ENCODE data around the gene BBOX1. TPM values are rescaled to one million over a fixed set of nuclear protein-coding genes. Genes with fewer than 3 reads are reported as not detected.
"Not testable (repeated sequence)": the region's sequence is repeated elsewhere in the genome, so short reads cannot be mapped to it uniquely, and the experiment has no call there.

BBOX1 gene
- total RNA-seq, 1 experiment from 2014 or later = not detected

- DNase-seq (ENCODE audit: low spot score) = peak; percentile 39
These were observed 84.1 kb downstream of the BBOX1 start for GRCh38 chr11:27124514-27125264.

GRCh38 chr11:27129686-27130085 lies 89.1 kb downstream of the BBOX1 start:
- DNase-seq (ENCODE audit: low spot score) = no peak

DNA sequence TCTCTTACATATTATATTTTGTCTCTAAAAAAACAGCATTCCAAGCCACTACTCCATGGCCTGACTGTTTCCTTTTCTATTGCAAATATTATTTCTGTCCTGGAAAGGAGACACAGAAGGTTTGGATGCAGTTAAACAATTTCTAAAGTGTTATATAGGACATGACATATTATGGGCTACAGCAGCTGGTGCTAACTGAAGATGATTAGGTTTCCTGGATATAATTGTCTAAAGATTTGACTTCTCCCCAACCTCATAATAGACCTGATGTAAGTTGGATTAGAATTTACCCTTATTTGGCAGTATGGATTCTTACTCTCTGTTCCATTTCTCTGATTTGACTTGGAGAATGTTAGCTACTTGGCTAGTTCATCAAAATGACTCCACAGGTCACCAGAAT lies 90.2 kb downstream of the BBOX1 start:
- DNase-seq (ENCODE audit: low spot score) = no peak

DNA sequence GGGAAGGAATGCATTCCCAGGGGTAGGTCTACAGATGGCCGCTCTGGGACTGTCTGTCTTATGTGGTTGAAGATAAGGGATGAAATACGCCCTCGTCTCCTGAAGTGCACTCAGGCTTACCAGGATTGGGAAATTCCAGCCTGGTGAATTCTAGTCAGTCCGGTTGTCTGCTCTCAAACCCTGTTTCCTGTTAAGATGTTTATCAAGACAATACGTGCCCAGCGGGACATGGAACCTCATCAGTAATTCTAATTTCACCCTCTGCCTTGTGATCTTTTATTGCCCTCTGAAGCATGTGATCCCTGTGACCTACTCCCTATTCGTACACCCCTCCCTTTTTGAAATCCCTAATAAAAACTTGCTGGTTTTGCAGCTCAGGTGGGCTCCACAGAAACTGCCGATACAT lies 95.3 kb downstream of the BBOX1 start:
- DNase-seq (ENCODE audit: low spot score) = not testable (repeated sequence)

DNA sequence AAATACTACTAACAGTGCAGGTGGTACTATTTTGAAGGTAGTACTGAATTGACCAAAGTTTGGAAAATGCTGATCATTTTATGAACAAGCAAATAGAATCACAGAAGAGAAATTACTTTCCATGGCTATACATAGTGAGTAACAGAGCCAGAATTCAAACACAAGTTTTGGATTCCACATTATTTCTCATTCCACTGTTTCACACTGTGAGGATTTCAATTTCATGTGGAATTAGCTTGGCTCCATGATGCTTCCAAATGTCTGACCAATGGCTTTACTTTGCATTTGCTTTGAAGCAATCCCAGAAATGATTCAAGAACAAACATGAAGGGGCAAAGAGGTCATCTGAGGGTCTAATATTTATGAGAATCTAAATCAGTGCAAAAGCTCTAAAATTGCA lies 98.1 kb downstream of the BBOX1 start:
- DNase-seq (ENCODE audit: low spot score) = no peak

GRCh38 chr11:27139742-27140367 lies 99.2 kb downstream of the BBOX1 start:
- no peak for DNase-seq (ENCODE audit: low spot score)

DNA sequence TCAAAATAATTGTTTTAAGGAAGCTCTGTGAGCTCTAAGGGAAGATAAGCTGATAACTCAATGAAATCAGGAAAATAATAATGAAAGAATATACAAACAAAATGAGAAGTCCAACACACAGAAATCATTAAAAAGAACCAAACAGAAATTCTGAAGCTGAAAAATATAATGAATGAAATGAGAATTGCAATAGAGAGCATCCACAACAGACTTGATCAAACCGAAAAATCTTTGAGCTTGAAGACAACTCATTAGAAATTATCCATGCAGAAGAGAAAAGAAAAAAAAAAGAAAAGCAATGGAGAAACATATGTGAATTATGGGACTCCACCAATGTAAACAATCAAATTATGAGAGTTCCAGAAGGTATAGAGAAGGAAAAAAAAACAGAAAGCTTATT lies 101.0 kb downstream of the BBOX1 start:
- DNase-seq (ENCODE audit: low spot score) = no peak

DNA sequence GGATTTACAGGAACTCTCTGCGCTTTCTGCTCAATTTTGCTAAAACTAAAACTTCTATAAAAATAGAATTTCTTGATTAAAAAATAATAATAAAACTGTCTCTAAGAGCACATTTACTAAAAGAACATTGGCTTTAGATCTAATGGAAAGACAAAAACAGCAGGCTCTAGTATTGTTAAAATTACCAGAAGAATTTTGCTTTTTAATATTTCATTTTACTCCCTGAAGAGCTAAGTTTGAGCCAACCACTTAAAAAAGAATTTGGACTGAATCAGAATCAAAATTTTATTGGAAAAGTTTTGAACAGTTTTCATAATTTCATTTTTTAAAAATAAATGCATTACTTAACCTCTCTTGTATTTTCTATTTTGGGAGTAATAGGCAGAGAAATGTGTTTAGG lies 107.3 kb downstream of the BBOX1 start:
- no peak for DNase-seq (ENCODE audit: low spot score)

GRCh38 chr11:27148506-27148905 lies 107.9 kb downstream of the BBOX1 start:
- DNase-seq (ENCODE audit: low spot score) = no peak

- no peak for DNase-seq (ENCODE audit: low spot score)
These were observed 109.5 kb downstream of the BBOX1 start for GRCh38 chr11:27150098-27150497.

- no peak for DNase-seq (ENCODE audit: low spot score)
These were observed 112.5 kb downstream of the BBOX1 start for GRCh38 chr11:27153136-27153535.

- peak; percentile 85 for DNase-seq (ENCODE audit: low spot score)
These were observed 118.1 kb downstream of the BBOX1 start for GRCh38 chr11:27158456-27159334.

DNA sequence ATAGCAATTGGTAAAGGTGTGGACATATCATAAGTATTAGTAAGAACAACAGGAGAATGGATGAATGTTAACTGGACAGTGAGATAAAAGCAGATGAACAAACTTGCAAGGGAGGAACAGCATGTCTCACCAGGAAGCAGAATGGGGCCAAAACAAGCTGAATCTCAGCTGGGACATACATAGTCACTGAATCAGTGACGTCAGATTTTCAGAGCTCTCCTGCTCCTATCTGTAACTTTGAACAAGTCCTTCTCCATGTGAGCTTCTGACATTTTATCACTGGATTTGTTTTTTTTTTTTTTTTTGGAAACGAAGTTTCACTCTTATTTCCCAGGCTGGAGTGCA lies 118.7 kb downstream of the BBOX1 start:
- DNase-seq (ENCODE audit: low spot score) = no peak

DNA sequence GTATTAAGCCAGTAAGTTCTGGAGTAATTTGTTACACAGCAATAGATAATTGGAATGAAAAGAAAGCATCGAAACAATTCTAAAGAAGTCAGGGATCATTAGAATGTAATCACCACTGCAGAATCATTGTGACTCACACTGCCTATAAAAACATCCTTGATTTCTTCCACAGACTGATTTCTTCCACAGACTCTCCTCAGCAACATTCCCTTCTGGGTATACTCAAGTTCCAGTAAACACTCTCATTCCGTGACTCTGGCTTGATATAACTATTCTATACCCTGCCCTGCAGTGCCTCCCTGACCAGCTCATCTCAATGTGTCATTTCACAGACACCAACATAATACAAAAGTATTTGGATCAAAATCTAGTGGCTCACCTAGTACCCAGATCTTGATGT lies 120.5 kb downstream of the BBOX1 start:
- no peak for DNase-seq (ENCODE audit: low spot score)

DNA sequence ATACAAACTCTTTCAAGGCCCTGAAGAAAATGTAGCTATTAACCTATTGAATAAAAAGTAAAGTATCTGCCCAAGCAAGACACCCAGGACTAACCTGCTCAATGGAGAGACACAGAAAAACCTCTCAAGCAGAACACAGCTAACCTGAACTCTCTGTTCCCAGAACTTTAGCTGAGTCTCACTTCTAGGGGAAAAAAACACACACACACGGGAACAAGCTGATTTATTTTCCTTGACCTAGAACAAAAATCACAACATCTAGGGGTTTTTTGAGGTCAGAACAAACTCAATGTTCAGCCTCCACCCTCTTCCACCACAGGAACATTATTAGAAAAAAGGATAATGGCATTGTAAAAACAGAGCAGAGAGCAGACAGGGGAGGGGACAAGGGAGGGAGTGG lies 121.6 kb downstream of the BBOX1 start:
- no peak for DNase-seq (ENCODE audit: low spot score)

DNA sequence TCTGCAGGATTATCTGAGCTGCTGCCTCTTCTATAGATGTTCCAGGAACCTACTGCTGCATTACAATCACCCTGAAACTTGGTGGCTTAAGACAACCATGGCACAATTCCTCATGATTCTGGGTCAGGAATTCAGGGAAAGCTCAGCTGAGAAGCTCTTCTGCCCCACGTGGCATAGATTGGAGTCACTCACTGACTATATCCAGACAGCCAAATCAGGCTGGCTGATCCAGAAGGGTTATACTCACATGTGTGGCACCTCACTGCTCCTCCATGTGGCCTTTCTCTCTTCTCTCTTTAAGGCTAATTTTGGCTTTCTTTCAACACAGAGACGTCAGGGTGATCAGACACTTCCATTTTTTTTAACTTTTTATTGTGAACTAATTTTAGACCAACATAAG lies 125.5 kb downstream of the BBOX1 start:
- no peak for DNase-seq (ENCODE audit: low spot score)

DNA sequence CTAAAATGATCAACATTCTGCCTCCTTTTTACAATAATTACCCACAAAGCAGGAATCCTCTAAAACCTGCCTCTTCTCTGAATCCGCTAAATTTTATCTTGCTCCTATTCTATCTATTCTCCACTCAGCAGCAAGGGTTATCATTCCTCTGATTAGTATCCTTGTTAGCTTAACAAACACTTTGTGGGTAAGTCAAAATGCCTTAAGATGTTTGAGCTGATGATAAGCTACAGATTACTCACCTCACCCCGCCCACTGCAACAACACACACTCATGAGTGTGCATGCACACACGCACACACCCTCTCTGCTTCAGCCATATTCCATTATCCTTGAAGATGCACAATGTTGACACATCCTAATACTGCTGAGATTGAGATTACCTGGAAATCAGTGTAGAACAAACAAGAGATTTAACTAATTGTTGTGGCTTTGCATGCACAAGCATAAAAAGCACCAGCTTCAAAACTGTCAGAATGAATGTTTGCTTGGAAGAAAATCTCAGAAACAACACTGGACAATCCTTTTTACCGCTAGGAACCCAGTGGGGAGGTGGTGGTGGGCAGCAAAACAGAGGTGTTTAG lies 130.9 kb downstream of the BBOX1 start:
- DNase-seq (ENCODE audit: low spot score) = no peak

DNA sequence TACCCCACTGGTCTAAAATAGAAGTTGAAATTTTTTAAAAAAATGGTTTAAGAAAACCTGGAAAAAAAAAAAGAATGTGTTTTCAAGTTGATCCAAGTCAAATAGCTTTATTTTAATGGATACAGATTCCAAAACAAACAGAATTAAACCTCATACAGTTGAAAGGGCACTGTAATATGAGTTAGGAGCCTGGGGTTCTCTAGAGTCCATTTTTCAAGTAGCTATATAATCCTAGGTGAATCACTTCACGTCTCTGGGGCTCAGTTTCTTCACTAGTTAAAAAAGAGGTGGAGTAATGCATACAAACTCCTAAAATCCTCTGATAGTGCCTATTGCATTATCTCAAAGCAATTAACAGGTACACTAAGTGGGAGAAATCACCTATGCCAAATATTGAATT lies 132.9 kb downstream of the BBOX1 start:
- no peak for DNase-seq (ENCODE audit: low spot score)

GRCh38 chr11:27174021-27174420 lies 133.4 kb downstream of the BBOX1 start:
- no peak for DNase-seq (ENCODE audit: low spot score)

GRCh38 chr11:27174672-27175210 lies 134.1 kb downstream of the BBOX1 start:
- no peak for DNase-seq (ENCODE audit: low spot score)

DNA sequence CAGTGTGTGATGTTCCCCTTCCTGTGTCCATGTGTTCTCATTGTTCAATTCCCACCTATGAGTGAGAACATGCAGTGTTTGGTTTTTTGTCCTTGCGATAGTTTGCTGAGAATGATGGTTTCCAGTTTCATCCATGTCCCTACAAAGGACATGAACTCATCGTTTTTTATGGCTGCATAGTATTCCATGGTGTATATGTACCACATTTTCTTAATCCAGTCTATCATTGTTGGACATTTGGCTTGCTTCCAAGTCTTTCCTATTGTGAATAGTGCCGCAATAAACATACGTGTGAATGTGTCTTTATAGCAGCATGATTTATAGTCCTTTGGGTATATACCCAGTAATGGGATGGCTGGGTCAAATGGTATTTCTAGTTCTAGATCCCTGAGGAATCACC lies 134.9 kb downstream of the BBOX1 start:
- not testable (repeated sequence) for DNase-seq (ENCODE audit: low spot score)

Data from HT-29 (cell line).